Stimulated activated CD4-positive, alpha-beta T cell treated with anti-CD3 and anti-CD28 coated beads, Interleukin-4, amount 100 ng/mL, for 24 hours (primary cell): Measurements from ENCODE around the gene LPGAT1.

Experiments
- DNase-seq: peaks from one replicate; pipeline ENCODE4 v3.0.0-alpha.2; 2020

The LPGAT1 gene

DNA sequence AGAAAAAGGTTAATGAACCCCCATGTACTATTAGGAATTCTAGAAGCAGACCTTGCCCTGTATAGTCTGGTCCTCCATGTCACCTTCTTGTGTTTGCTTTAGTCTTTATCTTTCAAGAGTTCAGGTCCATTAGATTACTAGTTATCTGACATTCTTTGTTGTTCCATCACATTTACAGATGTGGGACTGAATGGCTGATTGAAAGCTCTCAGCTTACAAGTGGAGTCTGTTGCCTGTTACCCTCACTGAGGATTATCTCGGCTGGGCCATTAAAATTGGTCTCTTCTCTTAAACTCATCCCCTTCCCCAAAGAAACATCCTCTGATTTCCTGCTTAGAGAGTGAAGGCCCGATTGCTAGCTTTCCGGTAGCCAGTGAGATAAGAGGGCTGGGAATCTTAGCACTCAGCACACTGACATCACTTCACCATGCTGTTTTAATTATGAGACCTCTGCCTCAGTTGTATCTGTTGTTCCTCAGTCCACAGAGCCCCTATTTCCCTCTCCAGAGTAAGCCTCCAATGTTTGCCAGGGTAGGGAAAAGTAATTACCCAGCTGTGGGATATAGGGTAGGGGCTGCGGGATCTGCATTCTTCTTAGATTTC, 76.8 kb downstream of the LPGAT1 start:
- DNase-seq, result no peak

DNA sequence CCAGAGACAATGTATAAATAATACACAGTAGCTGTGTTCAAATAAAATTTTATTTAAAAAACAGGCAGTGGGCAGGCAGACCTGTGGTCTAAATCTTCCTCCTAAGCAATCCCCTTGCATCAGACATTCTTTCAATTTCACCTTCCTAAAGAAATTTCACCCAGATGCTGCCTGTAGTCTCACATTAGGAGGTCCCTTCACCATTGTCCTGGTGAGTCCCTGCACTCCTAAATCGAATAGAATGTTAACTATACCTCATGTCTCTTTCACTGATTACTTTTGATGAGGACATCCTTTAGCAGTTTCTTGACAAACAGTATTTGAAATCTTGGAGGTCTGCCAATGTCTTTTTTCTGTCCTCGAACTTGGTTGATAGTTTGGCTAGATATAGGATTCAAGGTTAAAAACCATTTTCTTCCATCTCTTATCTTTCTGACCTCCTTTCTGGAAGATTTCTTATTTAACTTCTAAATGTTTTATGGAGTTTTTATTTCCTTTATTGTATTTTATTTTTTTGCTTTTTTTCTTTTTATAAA, 77.5 kb downstream of the LPGAT1 start:
- no peak for DNase-seq

DNA sequence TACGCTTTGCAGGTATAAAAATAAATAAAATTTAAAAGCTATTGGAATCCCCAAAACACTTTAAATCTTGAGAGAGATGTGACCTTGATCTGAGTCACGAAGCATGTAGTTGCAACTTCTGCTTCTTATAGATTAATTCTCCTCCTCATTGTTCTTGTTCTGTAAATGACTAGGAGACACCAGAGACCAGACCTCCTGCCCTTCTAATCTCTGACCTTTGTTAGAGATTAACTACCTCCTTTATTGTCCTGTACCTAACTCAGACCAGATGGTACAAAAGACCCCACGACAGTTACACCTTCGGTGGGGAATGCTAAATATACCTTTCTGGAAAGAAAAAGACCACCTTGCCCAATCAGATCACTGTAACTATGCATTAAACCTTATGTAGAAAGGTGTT, 78.2 kb downstream of the LPGAT1 start:
- no peak for DNase-seq

DNA sequence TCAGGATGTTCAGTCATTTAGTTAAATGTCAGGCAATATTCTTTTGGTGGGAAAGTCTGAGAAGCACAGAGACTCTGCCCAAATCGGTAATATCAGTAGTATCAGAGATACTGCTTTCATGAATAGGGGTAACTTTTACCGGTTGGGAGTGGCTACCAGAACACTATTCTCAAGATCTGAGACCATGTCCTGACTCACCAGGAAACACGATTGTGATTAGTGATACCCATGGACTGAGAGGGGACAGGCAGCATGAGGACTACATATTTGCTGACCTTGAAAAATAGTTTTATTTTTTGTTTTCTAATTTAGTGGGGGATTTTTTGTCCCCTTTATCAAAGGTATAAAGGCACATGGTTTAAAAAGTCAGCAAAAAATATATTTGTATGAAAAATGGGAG, 79.1 kb downstream of the LPGAT1 start:
- DNase-seq, result no peak

DNA sequence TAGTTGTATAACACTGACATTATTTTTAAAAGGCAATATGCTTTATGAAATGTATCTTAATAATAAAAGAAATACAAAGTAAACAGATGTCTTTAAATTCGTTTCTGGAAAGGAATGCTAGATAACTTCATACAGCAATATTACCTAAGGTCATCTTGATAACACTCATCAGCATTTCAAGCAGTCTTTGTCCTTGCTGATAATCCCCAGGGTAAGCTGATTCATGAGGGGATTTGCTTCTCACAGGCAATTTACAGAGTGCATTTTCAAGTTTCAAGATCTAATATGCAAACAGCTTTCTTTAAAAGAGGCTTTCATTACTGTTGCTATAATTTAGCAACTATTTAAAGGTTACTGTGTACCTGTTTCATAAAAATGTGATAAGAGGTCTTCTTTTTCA, 80.0 kb downstream of the LPGAT1 start:
- DNase-seq, result no peak

DNA sequence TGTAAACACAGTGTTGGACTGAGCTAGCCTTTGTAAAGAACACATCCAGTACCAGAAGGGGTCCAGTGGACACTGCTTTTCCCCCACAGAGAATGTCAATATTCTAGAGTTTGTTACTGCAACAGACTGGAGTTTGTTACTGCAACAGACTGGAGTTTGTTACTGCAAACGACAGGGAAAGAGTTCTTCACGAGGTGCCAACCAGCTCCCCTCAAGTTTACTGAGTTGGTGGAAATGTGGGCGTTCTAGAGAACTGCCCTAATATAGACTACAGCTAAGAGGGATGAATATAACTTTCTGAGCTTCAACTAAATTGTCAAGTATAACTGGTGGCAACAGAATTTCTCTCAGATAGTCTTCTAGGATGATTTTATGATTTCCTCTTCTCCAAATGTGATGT, 81.3 kb downstream of the LPGAT1 start:
- no peak for DNase-seq

DNA sequence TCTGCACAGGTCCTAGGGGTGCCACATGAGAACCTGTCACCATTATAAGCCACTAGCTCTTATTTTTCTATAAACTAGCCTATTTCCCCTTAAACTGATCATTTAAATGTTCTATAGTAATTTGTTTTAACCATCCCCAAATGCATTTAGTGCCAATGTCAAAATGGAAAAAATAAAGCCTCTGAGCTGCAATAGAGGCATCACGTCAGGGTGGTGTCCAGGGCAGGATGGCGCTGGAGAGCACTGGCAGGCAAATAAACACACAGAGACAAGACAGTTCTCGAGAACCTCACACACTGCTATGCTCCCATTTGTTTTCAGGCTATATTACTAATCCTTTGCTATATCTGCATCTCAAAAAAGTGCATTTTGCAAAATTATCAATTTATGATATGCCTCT, 81.8 kb downstream of the LPGAT1 start:
- no peak for DNase-seq

DNA sequence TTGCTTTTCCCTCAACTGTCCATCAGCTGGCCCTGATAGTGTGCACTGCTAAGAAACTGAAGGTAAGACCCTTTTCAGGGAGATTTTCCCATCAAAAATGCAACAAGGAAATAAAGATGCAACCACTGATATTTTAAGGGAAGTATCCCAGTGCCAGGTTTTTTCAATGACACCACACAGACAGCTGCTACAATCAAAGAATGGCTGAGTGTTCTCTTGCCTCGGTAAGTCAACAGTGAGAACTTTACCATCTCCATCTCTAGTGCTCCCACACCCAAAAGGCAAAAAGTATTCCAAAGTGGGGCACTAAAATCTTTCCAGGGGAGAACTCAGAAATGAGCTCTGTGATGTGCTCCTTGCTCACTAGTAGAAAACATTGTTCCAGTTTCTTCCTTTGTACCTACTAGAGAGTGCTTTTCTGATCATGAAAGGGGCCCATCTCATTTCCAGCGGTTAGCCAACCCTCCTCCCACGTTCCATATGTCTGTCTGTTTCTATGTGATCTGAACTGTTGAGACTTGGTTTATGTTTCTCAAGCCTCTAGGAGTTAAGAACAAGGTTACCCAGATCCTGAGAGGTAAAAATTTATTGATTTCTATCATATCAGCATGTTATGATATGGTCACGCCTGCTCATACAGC, 87.6 kb downstream of the LPGAT1 start:
- no peak for DNase-seq

DNA sequence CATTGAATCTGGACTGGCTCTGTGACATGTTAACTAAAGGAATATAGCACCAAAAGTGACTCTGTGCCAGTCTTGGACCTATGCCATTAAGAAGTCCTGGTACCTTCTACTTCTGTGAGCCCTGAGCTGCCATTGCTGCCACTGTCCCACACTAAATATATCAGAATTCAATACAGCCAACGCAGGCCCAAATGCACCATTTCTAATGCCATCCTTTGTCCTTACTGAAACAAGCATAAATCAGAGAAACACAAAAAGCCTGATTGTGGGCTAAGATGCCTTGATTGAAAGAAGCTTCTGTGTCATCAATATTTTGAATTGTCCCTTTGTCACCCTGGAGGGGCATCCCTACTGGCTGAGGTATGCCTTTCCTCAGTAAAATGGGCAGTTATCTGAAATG, 88.3 kb downstream of the LPGAT1 start:
- DNase-seq, result no peak

DNA sequence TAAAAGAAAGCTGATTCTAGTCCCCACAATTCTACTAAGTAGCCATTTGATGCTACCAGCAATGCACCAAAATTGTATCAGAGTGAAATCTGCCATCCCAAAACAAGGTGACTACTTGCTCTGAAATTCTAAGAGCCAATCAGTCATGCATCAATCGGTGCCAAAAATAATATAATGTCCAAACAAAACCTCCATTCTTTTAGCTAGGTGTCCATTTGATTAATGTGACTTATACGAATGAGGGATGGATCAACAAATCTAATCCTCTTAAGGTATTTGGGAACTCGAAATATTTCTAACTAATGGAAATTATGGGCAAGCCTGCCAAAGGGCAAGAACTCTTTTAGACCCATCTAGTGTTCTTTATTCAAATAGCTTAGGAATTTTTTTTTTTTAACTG, 88.8 kb downstream of the LPGAT1 start:
- no peak for DNase-seq

DNA sequence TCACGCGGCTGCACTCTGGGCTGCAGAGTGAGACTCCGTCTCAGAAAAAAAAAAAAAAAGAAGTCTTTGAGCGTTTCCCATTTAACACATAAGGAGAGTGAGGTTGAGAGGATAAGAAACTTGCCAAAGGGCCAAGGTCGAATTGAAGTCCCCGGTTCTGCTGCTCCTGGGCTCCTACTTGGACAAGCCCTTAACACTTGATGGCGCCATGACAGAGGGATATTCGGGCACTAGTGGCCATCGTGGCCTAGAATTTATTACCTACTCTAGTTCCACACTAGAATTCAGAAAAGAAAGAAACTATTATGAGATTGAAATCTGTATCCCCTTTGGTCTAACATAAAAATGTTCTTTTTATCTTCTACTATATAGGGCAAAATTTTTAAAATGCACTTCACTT, 89.4 kb downstream of the LPGAT1 start:
- DNase-seq, result no peak

DNA sequence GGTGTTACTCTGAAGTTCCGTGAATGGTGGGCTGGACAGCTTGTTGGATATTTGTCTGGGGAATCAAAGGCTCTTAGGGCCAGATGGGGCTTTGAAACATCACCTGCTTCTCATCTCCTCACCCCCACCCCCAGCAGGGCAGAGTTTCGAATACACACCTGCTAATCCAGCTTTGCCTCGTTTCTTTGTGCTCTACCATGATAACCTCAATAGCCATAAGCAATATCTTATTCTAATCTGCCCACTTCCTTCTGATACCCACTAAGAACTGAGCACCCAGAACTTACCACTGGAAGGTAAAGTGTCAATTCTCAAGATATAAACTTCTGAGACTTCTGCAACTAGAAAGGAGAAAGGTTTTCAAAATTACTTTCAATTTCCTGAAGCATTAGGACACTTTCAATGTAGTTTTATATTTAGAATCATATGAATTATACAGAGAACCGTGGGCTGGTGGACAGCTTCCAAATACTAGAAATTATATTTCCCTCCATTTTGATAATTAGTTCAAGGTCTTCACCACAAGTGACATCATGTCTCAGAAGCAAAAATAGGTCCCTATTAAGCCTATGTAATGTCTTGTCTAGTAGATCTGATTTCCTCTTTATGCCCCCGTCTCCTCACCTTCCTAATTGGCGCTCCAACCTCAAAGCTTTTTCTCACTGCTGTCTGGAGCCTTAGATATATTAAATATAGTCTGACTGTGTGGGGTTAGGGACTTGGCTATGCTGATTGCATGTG, 90.7 kb downstream of the LPGAT1 start:
- DNase-seq, result no peak

DNA sequence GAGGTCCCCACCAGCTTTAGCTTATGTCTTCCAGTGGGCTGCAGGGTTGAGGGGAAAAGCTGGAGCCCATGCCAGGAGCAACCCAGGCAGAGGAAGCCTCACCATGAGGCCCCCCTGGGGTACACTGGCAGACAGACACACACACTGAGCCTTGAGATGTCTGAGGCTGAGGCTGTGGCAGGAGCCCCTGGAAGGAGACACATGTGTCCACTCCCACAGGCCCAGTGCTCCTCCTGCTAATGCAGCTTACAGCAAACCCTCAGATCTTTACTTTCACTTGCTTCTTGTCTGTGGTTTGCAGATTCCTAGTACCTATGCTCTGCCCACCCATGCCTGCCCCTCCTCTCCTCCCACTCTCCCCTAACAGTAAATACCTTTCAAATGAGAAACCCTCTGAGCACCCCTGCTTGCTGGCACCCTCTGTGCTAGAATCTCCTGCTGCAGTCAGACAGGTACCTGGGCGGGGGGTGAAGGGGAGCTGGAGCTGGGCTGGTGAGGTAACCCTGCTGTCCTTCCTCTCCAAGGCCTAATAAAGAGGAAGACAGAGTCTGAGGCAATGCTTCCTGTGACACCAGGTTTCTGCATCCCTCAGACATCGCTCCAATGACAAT, 91.8 kb downstream of the LPGAT1 start:
- peak; percentile 21 for DNase-seq

DNA sequence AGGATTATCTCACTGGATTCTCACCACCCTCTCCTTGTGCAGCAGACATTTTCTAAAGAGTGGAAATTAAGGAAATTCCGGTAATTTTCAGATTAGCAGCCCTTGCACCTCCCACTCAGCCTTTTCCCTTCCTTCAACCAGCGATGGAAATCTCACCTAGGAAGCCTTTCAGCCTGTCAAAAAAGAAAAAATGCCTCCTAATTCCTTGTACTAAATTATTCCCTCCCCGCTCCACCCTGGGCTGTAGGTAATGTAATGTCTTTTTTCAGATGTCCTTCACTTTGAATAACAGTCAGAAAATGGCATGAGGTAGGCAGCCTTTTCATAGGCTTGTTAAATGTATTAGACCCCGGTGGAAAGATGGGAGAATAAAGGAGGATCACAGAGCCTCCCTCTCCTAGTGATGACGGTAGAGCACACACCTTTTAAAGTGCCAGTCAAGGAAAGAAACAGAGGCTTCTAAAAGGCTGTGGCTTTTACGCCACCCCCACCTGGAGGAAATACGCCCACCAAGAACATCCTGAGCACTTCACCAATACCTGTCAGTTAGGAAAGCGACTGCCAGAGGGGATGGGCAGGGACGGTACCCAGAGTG, 92.4 kb downstream of the LPGAT1 start:
- no peak for DNase-seq

DNA sequence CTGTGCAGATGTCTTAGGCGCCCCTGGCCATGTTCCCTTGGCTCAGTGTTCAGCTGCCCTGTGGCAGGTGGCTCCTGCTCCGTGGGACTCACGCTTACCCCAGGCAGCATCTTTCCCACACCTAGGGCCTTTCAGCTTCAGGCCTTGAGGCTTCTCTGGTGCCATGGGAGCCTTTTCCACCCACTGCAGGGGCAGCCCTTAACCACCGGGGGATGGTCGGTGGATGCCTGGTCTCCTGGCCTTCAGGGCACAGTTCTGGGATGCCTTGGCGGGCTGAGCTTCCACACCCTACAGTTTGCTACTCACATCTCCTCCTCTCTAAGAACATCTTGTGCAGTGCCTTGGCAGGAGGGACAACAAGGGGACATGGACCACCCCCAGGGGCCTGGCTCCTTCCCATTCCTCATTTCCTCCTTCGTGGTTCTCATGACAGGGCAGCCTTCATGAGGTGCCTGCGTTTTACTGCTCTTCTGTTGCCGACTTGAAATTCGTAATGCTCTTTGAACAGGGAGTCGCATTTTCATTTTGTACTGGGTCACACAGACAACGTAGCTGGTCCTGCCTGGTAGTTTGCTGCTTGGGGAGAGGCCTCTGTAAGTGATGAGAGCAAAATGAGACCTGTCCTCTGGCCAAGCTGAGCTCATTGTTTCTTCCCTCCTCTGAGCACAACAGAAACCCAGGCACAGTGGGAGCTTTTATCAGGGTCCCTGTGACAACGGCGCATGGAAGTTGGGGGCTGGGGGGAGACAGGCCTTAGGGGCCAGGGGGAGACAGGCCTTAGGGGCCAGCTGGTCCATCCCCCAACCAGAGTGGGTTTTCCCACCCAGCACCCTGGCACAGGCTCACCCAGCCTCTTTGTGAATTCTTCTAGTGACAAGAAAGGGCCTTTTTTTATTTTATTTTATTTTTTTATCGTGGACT, 93.2 kb downstream of the LPGAT1 start:
- DNase-seq, result no peak

DNA sequence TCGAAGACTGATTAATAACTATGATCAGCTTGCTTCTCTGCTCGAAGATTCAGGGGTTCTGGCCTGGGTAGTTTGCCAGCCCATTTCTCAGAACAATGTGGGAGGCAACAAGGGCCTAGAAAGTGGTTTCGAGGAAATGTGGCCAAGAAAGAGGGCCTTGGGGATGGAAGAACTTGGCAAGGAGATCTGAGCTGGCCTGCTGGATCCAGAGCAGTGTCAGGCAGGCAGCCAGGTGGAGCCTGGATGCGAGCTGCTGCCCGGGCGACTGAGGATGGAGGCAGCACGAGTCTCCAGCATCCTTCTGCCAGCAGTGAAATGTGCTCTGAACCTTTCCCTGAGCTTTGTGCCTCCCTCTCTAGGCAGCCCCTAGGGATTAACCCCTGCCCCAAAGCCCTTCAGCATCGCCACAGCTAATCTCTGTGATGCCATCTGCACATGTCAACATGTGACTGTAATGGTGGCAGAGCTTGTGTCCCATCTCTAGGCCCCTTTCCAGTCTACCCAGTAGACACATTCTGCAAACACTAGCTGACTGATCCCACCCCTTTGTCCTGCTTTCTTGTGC, 94.1 kb downstream of the LPGAT1 start:
- no peak for DNase-seq

DNA sequence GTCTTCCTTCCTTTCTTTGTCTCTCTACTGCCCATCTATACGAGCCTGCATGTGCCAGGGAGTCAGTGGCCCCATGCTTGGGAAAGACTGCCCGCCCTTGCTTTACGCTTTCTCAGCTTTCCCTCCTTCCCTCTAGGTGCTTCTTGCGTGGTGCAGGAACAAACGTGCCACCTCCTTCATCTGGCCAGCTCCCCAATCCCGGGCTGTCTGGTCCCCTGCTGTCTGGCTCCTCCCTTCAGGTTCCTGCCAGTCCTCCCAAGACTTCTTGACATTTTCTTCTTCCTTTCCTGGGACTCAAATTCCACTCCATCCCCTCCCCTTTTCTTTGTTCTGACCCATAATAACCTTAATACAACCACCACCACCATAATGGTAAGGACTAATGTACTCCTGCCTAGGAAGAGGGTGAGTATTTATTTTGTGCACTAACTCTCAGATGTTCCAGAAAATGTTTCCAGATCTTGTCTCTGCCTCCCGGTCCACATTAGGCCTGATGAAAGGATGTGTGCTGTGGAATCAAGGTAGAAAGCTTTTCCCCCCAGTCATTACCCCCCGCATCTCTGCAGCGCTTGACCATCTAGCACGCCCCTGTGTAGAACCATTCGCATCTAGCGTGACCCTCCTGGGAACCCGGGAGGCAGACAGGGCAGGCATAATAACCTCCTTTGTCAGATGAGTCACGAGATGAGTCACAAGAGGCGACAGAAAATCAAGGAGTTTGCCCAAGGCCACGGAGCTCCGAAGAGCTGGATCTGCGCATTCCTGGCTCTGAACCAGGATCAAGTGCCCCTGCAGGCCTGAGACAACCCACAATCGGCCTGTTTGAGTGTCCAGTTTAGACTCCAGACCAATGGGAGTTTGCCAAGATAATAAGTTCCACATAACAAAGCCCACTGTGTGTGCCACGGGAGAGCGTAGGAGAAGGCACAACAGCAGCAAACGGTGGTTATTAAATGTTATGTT, 95.1 kb downstream of the LPGAT1 start:
- no peak for DNase-seq

DNA sequence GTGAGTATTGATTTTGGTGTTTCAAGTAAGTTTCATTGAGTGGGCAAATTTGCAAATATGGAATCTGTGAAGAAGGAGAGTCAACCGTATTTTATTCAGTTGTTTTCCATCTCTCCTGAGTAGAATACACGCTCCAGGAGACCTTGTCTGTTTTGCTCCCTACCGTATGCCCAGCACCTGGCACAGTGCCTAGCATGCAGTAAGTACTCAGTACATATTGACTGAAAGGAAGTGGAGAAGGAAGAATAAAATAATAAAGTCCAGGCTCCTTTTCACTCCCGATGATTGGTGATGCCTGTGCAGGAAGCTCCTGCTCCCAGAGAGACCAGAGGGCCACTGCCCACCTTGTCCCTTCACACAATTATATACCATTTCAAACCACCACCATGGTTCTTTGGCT, 95.8 kb downstream of the LPGAT1 start:
- no peak for DNase-seq

DNA sequence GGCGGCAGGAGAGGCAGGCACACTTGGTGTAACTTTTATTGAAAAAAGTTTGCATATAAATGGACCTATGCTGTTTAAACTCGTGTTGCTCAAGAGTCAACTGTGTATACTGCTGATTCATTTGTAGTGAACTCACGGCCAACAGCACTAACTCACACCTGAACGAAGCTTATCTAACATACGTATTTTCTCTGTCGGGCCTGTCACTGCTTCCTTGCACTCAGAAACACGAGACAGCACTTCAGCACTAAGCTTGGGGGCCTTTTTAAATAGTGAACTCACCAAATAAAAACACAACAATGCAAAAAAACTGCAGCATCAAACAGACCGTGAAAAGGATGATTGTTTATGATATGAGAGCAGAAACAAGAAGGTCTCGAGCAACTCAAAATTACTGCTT, 96.2 kb downstream of the LPGAT1 start:
- no peak for DNase-seq

DNA sequence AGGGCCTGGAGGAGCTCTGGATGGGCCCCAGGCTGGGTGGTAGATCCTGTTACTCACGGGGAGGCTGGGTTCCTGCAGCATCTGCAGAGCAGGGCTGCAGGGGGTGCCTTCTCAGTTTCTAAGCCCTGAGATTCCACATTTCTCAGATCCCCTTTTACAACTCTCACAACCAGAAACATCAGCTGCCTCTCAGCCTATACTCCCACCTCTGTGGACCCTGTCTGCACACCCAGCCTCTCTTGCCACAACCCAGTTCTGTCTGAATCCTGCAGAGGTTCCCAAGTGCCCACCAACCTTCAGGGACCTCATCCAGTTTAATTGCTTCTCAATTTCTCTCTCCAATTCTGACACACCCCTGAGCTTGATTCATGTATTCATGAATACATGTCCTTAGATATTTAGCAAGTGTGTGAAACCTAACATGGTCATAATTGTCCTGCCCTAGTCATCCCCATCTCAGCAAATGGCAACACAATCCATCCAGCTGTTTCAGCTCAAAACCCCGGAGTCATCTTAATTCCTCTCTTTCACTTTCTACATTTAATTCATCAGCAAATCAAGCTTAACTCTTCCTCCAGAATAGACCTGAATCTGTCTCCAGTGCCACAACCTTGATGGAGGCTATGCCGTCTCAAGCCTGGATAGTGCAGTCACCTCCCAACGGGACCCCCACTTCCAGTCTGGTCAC, 98.1 kb downstream of the LPGAT1 start:
- no peak for DNase-seq
